Left kidney (tissue), 8 donors: ENCODE data around the gene PXMP4. TPM values are rescaled to one million over a fixed set of nuclear protein-coding genes. Genes with fewer than 3 reads are reported as not detected.
"Not testable (repeated sequence)": the region's sequence is repeated elsewhere in the genome, so short reads cannot be mapped to it uniquely, and the experiment has no call there.

ENCODE experiments used
- DNase-seq: peaks from one replicate; pipeline ENCODE4 v3.0.0-alpha.2; 2013
- long read RNA-seq, 8 donors: transcript quantifications; one replicate each; lab custom pipeline, GENCODE V29; 2026
- polyA plus RNA-seq: library from polyadenylated mRNA; unstranded; fragments of 120-200 nt; gene quantifications from one replicate; pipeline ENCODE4 v1.2.1, GENCODE V29; 2013; ENCODE audit not compliant: insufficient read length

PXMP4 gene
- polyA plus RNA-seq, result 8.4 TPM
- long read RNA-seq, donor 1, full-length matches to known transcripts, result 5 of 11 reads
- long read RNA-seq, donor 1, partial matches to known transcripts, result 6 of 11 reads
- long read RNA-seq, donor 1, other reads (novel, unspliced or antisense), result 0 of 11 reads
- long read RNA-seq, donor 2, full-length matches to known transcripts, result 6 of 6 reads
- long read RNA-seq, donor 2, partial matches to known transcripts, result 0 of 6 reads
- long read RNA-seq, donor 2, other reads (novel, unspliced or antisense), result 0 of 6 reads
- long read RNA-seq, donor 3, full-length matches to known transcripts, result 6 of 6 reads
- long read RNA-seq, donor 3, partial matches to known transcripts, result 0 of 6 reads
- long read RNA-seq, donor 3, other reads (novel, unspliced or antisense), result 0 of 6 reads
- long read RNA-seq, donor 4, result 0 reads
- long read RNA-seq, donor 5, full-length matches to known transcripts, result 4 of 4 reads
- long read RNA-seq, donor 5, partial matches to known transcripts, result 0 of 4 reads
- long read RNA-seq, donor 5, other reads (novel, unspliced or antisense), result 0 of 4 reads
- long read RNA-seq, donor 6, full-length matches to known transcripts, result 4 of 4 reads
- long read RNA-seq, donor 6, partial matches to known transcripts, result 0 of 4 reads
- long read RNA-seq, donor 6, other reads (novel, unspliced or antisense), result 0 of 4 reads
- long read RNA-seq, donor 7, full-length matches to known transcripts, result 4 of 4 reads
- long read RNA-seq, donor 7, partial matches to known transcripts, result 0 of 4 reads
- long read RNA-seq, donor 7, other reads (novel, unspliced or antisense), result 0 of 4 reads
- long read RNA-seq, donor 8, full-length matches to known transcripts, result 2 of 2 reads
- long read RNA-seq, donor 8, partial matches to known transcripts, result 0 of 2 reads
- long read RNA-seq, donor 8, other reads (novel, unspliced or antisense), result 0 of 2 reads

GRCh38 chr20:33719989-33720709 is at the start of gene PXMP4:
PXMP4 (minus strand) TSS chr20:33720310; CDS start chr20:33720207, 103 bp downstream.
- DNase-seq, result peak; percentile 91

- no peak for DNase-seq
Measured at GRCh38 chr20:33769043-33769442, 48.9 kb upstream of the PXMP4 start.

GRCh38 chr20:33767777-33768138 is 47.6 kb upstream of the PXMP4 start:
- no peak for DNase-seq

GRCh38 chr20:33766686-33767085 is 46.6 kb upstream of the PXMP4 start:
- DNase-seq, result no peak

- no peak for DNase-seq
Measured at GRCh38 chr20:33765592-33765991, 45.5 kb upstream of the PXMP4 start.

- DNase-seq, result no peak
Measured at GRCh38 chr20:33765099-33765498, 45.0 kb upstream of the PXMP4 start.

- DNase-seq, result no peak
Measured at GRCh38 chr20:33761698-33762250, 41.7 kb upstream of the PXMP4 start.

- DNase-seq, result no peak
Measured at GRCh38 chr20:33757458-33757857, 37.3 kb upstream of the PXMP4 start.

- no peak for DNase-seq
Measured at GRCh38 chr20:33757046-33757445, 36.9 kb upstream of the PXMP4 start.

GRCh38 chr20:33755936-33756490 is 35.9 kb upstream of the PXMP4 start:
- not testable (repeated sequence) for DNase-seq

- DNase-seq, result no peak
Measured at GRCh38 chr20:33753763-33754162, 33.7 kb upstream of the PXMP4 start.

- no peak for DNase-seq
Measured at GRCh38 chr20:33753143-33753542, 33.0 kb upstream of the PXMP4 start.

GRCh38 chr20:33751775-33752174 is 31.7 kb upstream of the PXMP4 start:
- no peak for DNase-seq

- DNase-seq, result no peak
Measured at GRCh38 chr20:33746325-33746998, 26.4 kb upstream of the PXMP4 start.

GRCh38 chr20:33744773-33745385 is 24.8 kb upstream of the PXMP4 start:
- no peak for DNase-seq

GRCh38 chr20:33744181-33744580 is 24.1 kb upstream of the PXMP4 start:
- no peak for DNase-seq

- DNase-seq, result no peak
Measured at GRCh38 chr20:33740189-33740588, 20.1 kb upstream of the PXMP4 start.

- no peak for DNase-seq
Measured at GRCh38 chr20:33739493-33739892, 19.4 kb upstream of the PXMP4 start.

GRCh38 chr20:33736962-33737361 is 16.9 kb upstream of the PXMP4 start:
- DNase-seq, result no peak
